IMR-90 (cell line): ENCODE results near the gene TRIM33. TPM values are rescaled to one million over a fixed set of nuclear protein-coding genes. Genes with fewer than 3 reads are reported as not detected.

Experiments
- ATAC-seq: fragments of 200-7000 bp; cut with Tn5 transposase; 2 replicates; pipeline ENCODE4 v1.9.1; 2020; ENCODE audit warnings: low read depth, mild to moderate bottlenecking, moderate library complexity
- BruUV-seq: library from RNA; stranded (reverse); fragments of 400-500 nt; replicated peaks from 2 replicates; lab custom pipeline; 2021; lab: Mats Ljungman, UMichigan
- CTCF ChIA-PET: fragments of 300-600 bp; formaldehyde crosslinking; extraction: SDS; loops from one replicate; lab custom pipeline; 2021; ENCODE audit warnings: antibody characterized with exemption; lab: Yijun Ruan, JAX
- POLR2A ChIA-PET: fragments of 300-600 bp; sonication (Branson Sonifier 250); formaldehyde crosslinking; loops from one replicate; lab custom pipeline; 2022; ENCODE audit warnings: antibody characterized with exemption; ENCODE audit not compliant: unreplicated experiment; lab: Charles Lee
- DNase-seq: peaks from one replicate; pipeline ENCODE4 v3.0.0; 2013
- H2AFZ ChIP-seq: replicated peaks from 2 replicates; pipeline ENCODE3; 2013; ENCODE audit warnings: low read length, mild to moderate bottlenecking; ENCODE audit not compliant: poor library complexity
- H2AK5ac ChIP-seq: 2 replicates; pipeline ENCODE4 v1.6.1; 2013; ENCODE audit warnings: low read depth, low read length, inconsistent platforms
- H2AK9ac ChIP-seq: replicated peaks from 2 replicates; pipeline ENCODE3; 2013; ENCODE audit warnings: mild to moderate bottlenecking, low read depth, low read length, moderate library complexity; ENCODE audit not compliant: poor library complexity
- H2BK120ac ChIP-seq: 2 replicates; pipeline ENCODE4 v1.6.1; 2013; ENCODE audit warnings: low read depth, low read length, inconsistent platforms
- H2BK15ac ChIP-seq: 3 replicates; pipeline ENCODE4 v1.6.1; 2013; ENCODE audit warnings: low read depth, low read length, inconsistent platforms
- H2BK20ac ChIP-seq: 2 replicates; pipeline ENCODE4 v1.6.1; 2013; ENCODE audit warnings: low read depth, mild to moderate bottlenecking, inconsistent platforms, low read length, moderate library complexity
- H2BK5ac ChIP-seq: 2 replicates; pipeline ENCODE4 v1.6.1; 2013; ENCODE audit warnings: mild to moderate bottlenecking, low read depth, low read length, inconsistent platforms; ENCODE audit not compliant: poor library complexity, severe bottlenecking
- H3K14ac ChIP-seq: replicated peaks from 2 replicates; pipeline ENCODE4 v1.6.1; 2013; ENCODE audit warnings: low read depth, low read length, inconsistent platforms
- H3K18ac ChIP-seq: 2 replicates; pipeline ENCODE4 v1.6.1; 2013; ENCODE audit warnings: low read depth, low read length, control low read depth
- H3K23ac ChIP-seq: 2 replicates; pipeline ENCODE4 v1.6.1; 2013; ENCODE audit warnings: low read depth, low read length, inconsistent platforms
- H3K27ac ChIP-seq: 2 replicates; pipeline ENCODE4 v1.5.1; 2013; ENCODE audit warnings: mild to moderate bottlenecking, control low read depth, low read length; ENCODE audit not compliant: insufficient read depth
- H3K27me3 ChIP-seq: 2 replicates; pipeline ENCODE4 v1.6.1; 2013; ENCODE audit warnings: low read length; ENCODE audit not compliant: control insufficient read depth, insufficient read depth
- H3K36me3 ChIP-seq: 2 replicates; pipeline ENCODE4 v1.6.1; 2013; ENCODE audit warnings: low read length, mixed read lengths; ENCODE audit not compliant: control insufficient read depth, insufficient read depth
- H3K4ac ChIP-seq: 2 replicates; pipeline ENCODE4 v1.6.1; 2013; ENCODE audit warnings: low read depth, low read length, inconsistent platforms
- H3K4me1 ChIP-seq: 2 replicates; pipeline ENCODE4 v1.6.1; 2013; ENCODE audit warnings: low read length, mixed read lengths; ENCODE audit not compliant: control insufficient read depth, insufficient read depth
- H3K4me2 ChIP-seq: 2 replicates; pipeline ENCODE4 v1.6.1; 2013; ENCODE audit warnings: low read depth, mild to moderate bottlenecking, control low read depth, low read length, moderate library complexity
- H3K4me3 ChIP-seq: 2 replicates; pipeline ENCODE4 v1.5.1; 2013; ENCODE audit warnings: low read depth, mild to moderate bottlenecking, control low read depth, low read length, moderate library complexity; ENCODE audit not compliant: insufficient read depth
- H3K56ac ChIP-seq: 2 replicates; pipeline ENCODE4 v1.6.1; 2013; ENCODE audit warnings: low read length, inconsistent platforms; ENCODE audit not compliant: insufficient read depth; ENCODE audit errors: extremely low read depth
- H3K79me1 ChIP-seq, 2 experiments: 2 replicates each; pipeline ENCODE4 v1.6.1; 2013; ENCODE audit warnings: low read length in 2 of 2, inconsistent platforms in 1 of 2, low read depth in 1 of 2
- H3K9ac ChIP-seq: 2 replicates; pipeline ENCODE4 v1.6.1; 2013; ENCODE audit warnings: low read depth, low read length, control low read depth
- H3K9me1 ChIP-seq: 2 replicates; pipeline ENCODE4 v1.6.1; 2013; ENCODE audit warnings: low read length, inconsistent platforms; ENCODE audit not compliant: insufficient read depth
- H3K9me3 ChIP-seq: 2 replicates; pipeline ENCODE4 v1.6.1; 2013; ENCODE audit warnings: low read length; ENCODE audit not compliant: control insufficient read depth, insufficient read depth
- H4K20me1 ChIP-seq: 2 replicates; pipeline ENCODE4 v1.6.1; 2013; ENCODE audit warnings: low read length, inconsistent platforms; ENCODE audit not compliant: insufficient read depth
- H4K5ac ChIP-seq: 2 replicates; pipeline ENCODE4 v1.6.1; 2013; ENCODE audit warnings: mild to moderate bottlenecking, low read depth, low read length, control low read depth
- H4K8ac ChIP-seq, 2 experiments: 2 replicates each; pipeline ENCODE4 v1.6.1; 2013; ENCODE audit warnings: low read depth in 2 of 2, low read length in 2 of 2, control low read depth in 1 of 2, inconsistent platforms in 1 of 2
- H4K91ac ChIP-seq: 2 replicates; pipeline ENCODE4 v1.6.1; 2013; ENCODE audit warnings: low read depth, low read length, inconsistent platforms; ENCODE audit not compliant: insufficient read depth
- BHLHE40 ChIP-seq: fragments of 150-350 bp; IDR thresholded peaks from 2 replicates; pipeline ENCODE4 v1.6.1; 2016; ENCODE audit warnings: mild to moderate bottlenecking, low read depth, low read length
- CEBPB ChIP-seq: IDR thresholded peaks from 2 replicates; pipeline ENCODE4 v1.6.1; 2012; ENCODE audit warnings: low read depth, low read length, improper control_type of control experiment
- CHD1 ChIP-seq: IDR thresholded peaks from 2 replicates; pipeline ENCODE4 v1.6.1; 2012; ENCODE audit warnings: low read depth, low read length, improper control_type of control experiment
- CTCF ChIP-seq: conservative IDR thresholded peaks from 2 replicates; pipeline ENCODE4 v1.5.1; 2012; ENCODE audit warnings: mild to moderate bottlenecking, low read depth, low read length, improper control_type of control experiment
- ELK1 ChIP-seq: fragments of 150-350 bp; IDR thresholded peaks from 2 replicates; pipeline ENCODE4 v1.6.1; 2016; ENCODE audit warnings: low read depth, mild to moderate bottlenecking, low read length, moderate library complexity, borderline replicate concordance
- FOS ChIP-seq: fragments of 150-350 bp; IDR thresholded peaks from 2 replicates; pipeline ENCODE4 v1.6.1; 2016; ENCODE audit warnings: low read depth, low read length
- MAFK ChIP-seq: IDR thresholded peaks from 2 replicates; pipeline ENCODE4 v1.6.1; 2012; ENCODE audit warnings: low read depth, low read length, improper control_type of control experiment
- MAZ ChIP-seq: IDR thresholded peaks from 2 replicates; pipeline ENCODE4 v1.6.1; 2012; ENCODE audit warnings: low read depth, mild to moderate bottlenecking, low read length, improper control_type of control experiment, moderate library complexity, borderline replicate concordance
- MXI1 ChIP-seq: IDR thresholded peaks from 2 replicates; pipeline ENCODE4 v1.6.1; 2012; ENCODE audit warnings: low read depth, mild to moderate bottlenecking, low read length, moderate library complexity, borderline replicate concordance
- NFE2L2 ChIP-seq: fragments of 150-350 bp; IDR thresholded peaks from 2 replicates; pipeline ENCODE4 v1.6.1; 2016; ENCODE audit warnings: low read depth, mild to moderate bottlenecking, low read length
- POLR2A ChIP-seq: IDR thresholded peaks from 2 replicates; pipeline ENCODE4 v1.6.1; 2012; ENCODE audit warnings: mild to moderate bottlenecking, low read depth, low read length
- RAD21 ChIP-seq: IDR thresholded peaks from 2 replicates; pipeline ENCODE4 v1.6.1; 2012; ENCODE audit warnings: low read length, improper control_type of control experiment
- RCOR1 ChIP-seq: IDR thresholded peaks from 2 replicates; pipeline ENCODE4 v1.6.1; 2012; ENCODE audit warnings: mild to moderate bottlenecking, low read length, improper control_type of control experiment; ENCODE audit not compliant: insufficient replicate concordance
- RFX5 ChIP-seq: IDR thresholded peaks from 2 replicates; pipeline ENCODE4 v1.8.0; 2012; ENCODE audit warnings: low read depth, mild to moderate bottlenecking, low read length, moderate library complexity
- SMC3 ChIP-seq: fragments of 150-350 bp; IDR thresholded peaks from 2 replicates; pipeline ENCODE4 v1.6.1; 2016; ENCODE audit warnings: low read depth, mild to moderate bottlenecking, antibody characterized with exemption, low read length, moderate library complexity
- USF2 ChIP-seq: fragments of 150-350 bp; IDR thresholded peaks from 2 replicates; pipeline ENCODE4 v1.6.1; 2017; ENCODE audit warnings: mild to moderate bottlenecking, antibody characterized with exemption, low read length, low read depth
- WGBS, 2 experiments: methylation state at CpG; one replicate each; pipeline versions ENCODE4 v1.1.5 to v1.1.7; 2013; ENCODE audit warnings: missing lambda C conversion rate in 2 of 2; ENCODE audit not compliant: insufficient read length in 1 of 2; ENCODE audit errors: extremely low coverage in 2 of 2; 5-methylcytosine and 5-hydroxymethylcytosine counted together
- dilution Hi-C: fragments of 300-500 bp; cut with HindIII; formaldehyde crosslinking; loops from one replicate; pipeline ENCODE4 v1.14.3; 2018; ENCODE audit warnings: low sequenced_read_pairs; ENCODE audit not compliant: unreplicated experiment
- in situ Hi-C: fragments of 300-500 bp; cut with MboI; formaldehyde crosslinking; loops from 3 replicates; pipeline ENCODE4 v1.14.3; 2019; ENCODE audit warnings: low sequenced_read_pairs, inconsistent platforms, mixed read lengths
- intact Hi-C: fragments of 100-400 bp; cut with micrococcal nuclease; formaldehyde crosslinking; loops from 2 replicates; pipeline ENCODE4 v1.10.0; 2022
- polyA plus RNA-seq, 3 experiments: library from polyadenylated mRNA; depleted of rRNA; stranded (reverse); fragments of >200 nt; gene quantifications; 2 replicates each; pipeline ENCODE4 v1.2.3, GENCODE V29; 2012; ENCODE audit warnings: low replicate concordance in 1 of 3
- total RNA-seq: library from RNA; depleted of rRNA; stranded (reverse); fragments of >200 nt; gene quantifications from 2 replicates; pipeline ENCODE4 v1.2.3, GENCODE V29; 2012

Gene TRIM33
- total and polyA plus RNA-seq, 2 of the 4 experiments (the other 2 are of a cell fraction), result 9.5 to 40.1 TPM

GRCh38 chr1:114503916-114504422, 7.0 kb downstream of the TRIM33 start:
- Histone ChIP-seq H3K27me3 (no peaks in the 10 kb centered on the region), H2BK5ac (no peak overlapping the region), H4K8ac (no peak overlapping the region), H3K23ac (no peak overlapping the region), H3K27ac (no peak overlapping the region), H2AFZ (no peak overlapping the region), H2BK20ac (no peak overlapping the region), H2AK9ac (no peak overlapping the region), H3K14ac (no peak overlapping the region), H3K79me1 (peaks cover 9 to 59% of the 10 kb centered on the region in 2 experiments; a peak in 3 of 4 replicates), H3K18ac (no peak overlapping the region), H3K56ac (no peak overlapping the region), H4K20me1 (peaks cover 74% of the 10 kb centered on the region), H3K9me1 (peaks cover 7% of the 10 kb centered on the region), H2AK5ac (no peak overlapping the region), H3K4me3 (no peak overlapping the region), H3K4me2 (no peak overlapping the region), H4K91ac (no peak overlapping the region), H3K4ac (no peak overlapping the region), H3K9me3 (no peaks in the 10 kb centered on the region), H3K4me1 (peaks cover 2% of the 10 kb centered on the region; the same call in 1 of the 2 replicates), H3K36me3 (peaks cover 3% of the 10 kb centered on the region; the same call in 1 of the 2 replicates), H4K5ac (no peak overlapping the region), H2BK15ac (no peak overlapping the region), H3K9ac (no peak overlapping the region), H2BK120ac (no peak overlapping the region)
- CTCF ChIA-PET, result no interaction called here
- BruUV-seq, result no TSS peak
- no peak for DNase-seq
- TF ChIP-seq BHLHE40, result no peak
- no peak for TF ChIP-seq FOS
- no peak for TF ChIP-seq USF2
- TF ChIP-seq RAD21, result no peak
- no peak for TF ChIP-seq SMC3
- TF ChIP-seq NFE2L2, result no peak
- TF ChIP-seq CHD1, result no peak
- no peak for TF ChIP-seq MAFK
- no peak for TF ChIP-seq MAZ
- no peak for TF ChIP-seq RCOR1
- no peak for TF ChIP-seq CEBPB
- TF ChIP-seq CTCF, result no peak
- TF ChIP-seq MXI1, result no peak
- no peak for TF ChIP-seq ELK1
- no peak for TF ChIP-seq RFX5
- TF ChIP-seq POLR2A, result no peak
- POLR2A ChIA-PET, result no interaction called here
- WGBS, 2 experiments, result no CpG with 5 or more reads among the region's 7 CpGs
- intact Hi-C loops (no loop called here), in situ Hi-C loops (no loop called here), dilution Hi-C loops (no loop called here)
- no peak for ATAC-seq
